H9 (cell line): Measurements from ENCODE around the gene NXPH4. TPM values are rescaled to one million over a fixed set of nuclear protein-coding genes. Genes with fewer than 3 reads are reported as not detected.

Experiments used
- DNase-seq: peaks from one replicate; pipeline ENCODE4 v3.0.0-alpha.2; 2017
- H2AFZ ChIP-seq: one replicate; pipeline ENCODE4 v1.6.1; 2013; ENCODE audit warnings: mild to moderate bottlenecking, low read length, control low read depth, moderate library complexity
- H2AK5ac ChIP-seq: 2 replicates; pipeline ENCODE4 v1.6.1; 2013; ENCODE audit warnings: low read length, control low read depth, mixed read lengths; ENCODE audit not compliant: insufficient read length
- H2BK120ac ChIP-seq: one replicate; pipeline ENCODE4 v1.6.1; 2013; ENCODE audit warnings: low read depth, mild to moderate bottlenecking, low read length, control low read depth, inconsistent platforms; ENCODE audit not compliant: poor library complexity, severe bottlenecking
- H2BK12ac ChIP-seq: 2 replicates; pipeline ENCODE4 v1.6.1; 2013; ENCODE audit warnings: low read length, control low read depth, mixed read lengths, low read depth; ENCODE audit not compliant: insufficient read length
- H2BK15ac ChIP-seq: 2 replicates; pipeline ENCODE4 v1.6.1; 2013; ENCODE audit warnings: low read depth, low read length, control low read depth
- H2BK20ac ChIP-seq: one replicate; pipeline ENCODE4 v1.6.1; 2013; ENCODE audit warnings: low read depth, mild to moderate bottlenecking, low read length, control low read depth, inconsistent platforms; ENCODE audit not compliant: poor library complexity, severe bottlenecking
- H2BK5ac ChIP-seq: 2 replicates; pipeline ENCODE4 v1.6.1; 2013; ENCODE audit warnings: low read length, control low read depth, mixed read lengths; ENCODE audit not compliant: insufficient read length
- H3K14ac ChIP-seq: 2 replicates; pipeline ENCODE4 v1.6.1; 2013; ENCODE audit warnings: low read length, control low read depth; ENCODE audit not compliant: insufficient read depth
- H3K18ac ChIP-seq: 2 replicates; pipeline ENCODE4 v1.6.1; 2013; ENCODE audit warnings: low read depth, mild to moderate bottlenecking, mixed read lengths, low read length, control low read depth; ENCODE audit not compliant: insufficient read length
- H3K23ac ChIP-seq: 2 replicates; pipeline ENCODE4 v1.6.1; 2013; ENCODE audit warnings: low read length, control low read depth, mixed read lengths, low read depth; ENCODE audit not compliant: insufficient read length
- H3K23me2 ChIP-seq: 2 replicates; pipeline ENCODE4 v1.6.1; 2013; ENCODE audit warnings: low read depth, mild to moderate bottlenecking, mixed read lengths, low read length, control low read depth; ENCODE audit not compliant: insufficient read length, poor library complexity, severe bottlenecking
- H3K27ac ChIP-seq: 2 replicates; pipeline ENCODE4 v1.5.1; 2013; ENCODE audit warnings: low read length, control low read depth, mixed read lengths, low read depth; ENCODE audit not compliant: insufficient read length
- H3K27me3 ChIP-seq: 2 replicates; pipeline ENCODE4 v1.6.1; 2013; ENCODE audit warnings: low read length, control low read depth, inconsistent platforms; ENCODE audit not compliant: insufficient read depth
- H3K4ac ChIP-seq: 2 replicates; pipeline ENCODE4 v1.6.1; 2013; ENCODE audit warnings: low read depth, mild to moderate bottlenecking, control low read depth, inconsistent platforms, low read length, moderate library complexity
- H3K4me1 ChIP-seq: 2 replicates; pipeline ENCODE4 v1.6.1; 2013; ENCODE audit warnings: low read length, control low read depth, inconsistent platforms; ENCODE audit not compliant: insufficient read depth
- H3K4me2 ChIP-seq: 2 replicates; pipeline ENCODE4 v1.6.1; 2013; ENCODE audit warnings: low read length, control low read depth, mixed read lengths; ENCODE audit not compliant: insufficient read length, insufficient read depth
- H3K56ac ChIP-seq: 2 replicates; pipeline ENCODE4 v1.6.1; 2013; ENCODE audit warnings: low read depth, mild to moderate bottlenecking, mixed read lengths, low read length, control low read depth; ENCODE audit not compliant: insufficient read length
- H3K79me1 ChIP-seq: 2 replicates; pipeline ENCODE4 v1.6.1; 2013; ENCODE audit warnings: low read depth, mild to moderate bottlenecking, moderate library complexity, low read length, control low read depth, inconsistent platforms; ENCODE audit not compliant: insufficient read depth, poor library complexity, severe bottlenecking
- H3K79me2 ChIP-seq: 2 replicates; pipeline ENCODE4 v1.6.1; 2013; ENCODE audit warnings: low read length, control low read depth, inconsistent platforms; ENCODE audit not compliant: insufficient read depth
- H3K9ac ChIP-seq: 2 replicates; pipeline ENCODE4 v1.6.1; 2013; ENCODE audit warnings: low read length, control low read depth, mixed read lengths; ENCODE audit not compliant: insufficient read length; ENCODE audit errors: extremely low read depth
- H3K9me3 ChIP-seq: one replicate; pipeline ENCODE4 v1.6.1; 2013; ENCODE audit warnings: low read depth, low read length, inconsistent platforms; ENCODE audit not compliant: control insufficient read depth
- H3T11ph ChIP-seq: one replicate; pipeline ENCODE4 v1.6.1; 2013; ENCODE audit warnings: mild to moderate bottlenecking, low read length, control low read depth, inconsistent platforms
- H4K20me1 ChIP-seq: one replicate; pipeline ENCODE4 v1.6.1; 2013; ENCODE audit not compliant: control insufficient read depth, insufficient read length, insufficient read depth
- H4K5ac ChIP-seq: 2 replicates; pipeline ENCODE4 v1.6.1; 2013; ENCODE audit warnings: low read depth, mild to moderate bottlenecking, mixed read lengths, low read length, control low read depth; ENCODE audit not compliant: insufficient read length
- H4K8ac ChIP-seq: replicated peaks from 2 replicates; pipeline ENCODE4 v1.6.1; 2013; ENCODE audit warnings: low read length, control low read depth, mixed read lengths, low read depth; ENCODE audit not compliant: insufficient read length
- H4K91ac ChIP-seq: 2 replicates; pipeline ENCODE4 v1.6.1; 2013; ENCODE audit warnings: low read depth, mild to moderate bottlenecking, moderate library complexity, mixed read lengths, low read length, control low read depth; ENCODE audit not compliant: insufficient read length
- H3K27ac Mint-ChIP-seq, 3 experiments: 2 replicates in 2 of 3; 3 replicates in 1 of 3; pipeline ENCODE4 v1.8.0; 2020 to 2021; ENCODE audit warnings: mixed read lengths in 3 of 3, mild to moderate bottlenecking in 1 of 3, moderate library complexity in 1 of 3
- H3K27me3 Mint-ChIP-seq: 2 replicates; pipeline ENCODE4 v1.8.0; 2021; ENCODE audit warnings: low read depth, mild to moderate bottlenecking, moderate library complexity, mixed read lengths
- H3K36me3 Mint-ChIP-seq, 3 experiments: 2 replicates in 2 of 3; 3 replicates in 1 of 3; pipeline ENCODE4 v1.8.0; 2020 to 2021; ENCODE audit warnings: low read depth in 3 of 3, mixed read lengths in 3 of 3; ENCODE audit not compliant: insufficient read depth in 1 of 3
- H3K4me1 Mint-ChIP-seq, 2 experiments: 2 replicates each; pipeline ENCODE4 v1.8.0; 2020; ENCODE audit warnings: mixed read lengths in 2 of 2
- H3K4me3 Mint-ChIP-seq, 2 experiments: 2 replicates in 1 of 2; 3 replicates in 1 of 2; pipeline ENCODE4 v1.8.0; 2020 to 2021; ENCODE audit warnings: mild to moderate bottlenecking in 2 of 2, mixed read lengths in 2 of 2, moderate library complexity in 1 of 2
- H3K9me3 Mint-ChIP-seq, 2 experiments: 2 replicates in 1 of 2; 3 replicates in 1 of 2; pipeline ENCODE4 v1.8.0; 2020; ENCODE audit warnings: mild to moderate bottlenecking in 2 of 2, mixed read lengths in 2 of 2, moderate library complexity in 1 of 2
- WGBS: extraction: QIAGEN DNeasy Blood & Tissue Kit; methylation state at CpG from one replicate; pipeline ENCODE4 v1.1.7; 2013; ENCODE audit warnings: missing lambda C conversion rate, low lambda C conversion rate, mixed read lengths; ENCODE audit not compliant: insufficient read length; ENCODE audit errors: extremely low coverage; 5-methylcytosine and 5-hydroxymethylcytosine counted together
- total RNA-seq: library from RNA; stranded (reverse); gene quantifications from 2 replicates; pipeline ENCODE4 v1.2.1, GENCODE V29; 2021
- TF ChIP-seq, protein P1 (sequence below): fragments of 200-600 bp; sonication (generic); conservative IDR thresholded peaks from 3 replicates; pipeline ENCODE4 v1.8.0; 2021; ENCODE audit warnings: antibody characterized with exemption, mild to moderate bottlenecking

The NXPH4 gene
- total RNA-seq, 1 experiment from 2014 or later = 2.1 TPM

DNA sequence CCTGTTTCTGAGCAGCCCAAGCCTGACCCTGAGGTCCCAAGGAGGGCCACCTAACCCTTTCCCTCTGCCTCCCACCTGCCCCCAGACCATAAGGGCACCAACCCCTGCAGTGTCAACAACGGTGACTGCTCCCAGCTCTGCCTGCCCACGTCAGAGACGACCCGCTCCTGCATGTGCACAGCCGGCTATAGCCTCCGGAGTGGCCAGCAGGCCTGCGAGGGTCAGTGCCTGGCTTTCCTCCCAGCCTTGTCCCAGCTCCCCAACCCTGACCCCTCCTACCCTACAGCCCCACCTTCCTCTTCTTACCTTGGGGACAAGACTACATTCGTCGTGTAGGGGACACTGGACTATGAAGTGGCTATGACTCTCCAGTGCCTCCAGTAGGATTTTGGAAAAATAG is 35.5 kb upstream of the NXPH4 start:
- no peak overlapping the region for H3K14ac ChIP-seq
- H2BK5ac ChIP-seq = no peak overlapping the region
- no peak overlapping the region for H3K27ac ChIP-seq
- no peak overlapping the region for H4K8ac ChIP-seq
- no peak overlapping the region for H2BK20ac ChIP-seq
- H2AFZ ChIP-seq = no peak overlapping the region
- DNase-seq = no peak
- no peaks in the 10 kb centered on the region for H3K4me1 ChIP-seq
- Mint-ChIP-seq H3K27ac (peak overlapping the region in 2 of 3 experiments; percentile 30 to 32; a peak in 2 of 7 replicates), H3K9me3 (no peaks in the 10 kb centered on the region), H3K4me3 (no peak overlapping the region), H3K4me1 (peaks cover 4 to 5% of the 10 kb centered on the region in 2 experiments), H3K36me3 (peaks cover 51 to 92% (median 91%) of the 10 kb centered on the region in 3 experiments; a peak in 6 of 7 replicates), H3K27me3 (no peaks in the 10 kb centered on the region)
- H2BK120ac ChIP-seq = no peak overlapping the region
- no peak overlapping the region for H3K4ac ChIP-seq
- H4K20me1 ChIP-seq = no peaks in the 10 kb centered on the region
- WGBS = no CpG with 5 or more reads among the region's 9 CpGs
- TF ChIP-seq, protein P1, sequence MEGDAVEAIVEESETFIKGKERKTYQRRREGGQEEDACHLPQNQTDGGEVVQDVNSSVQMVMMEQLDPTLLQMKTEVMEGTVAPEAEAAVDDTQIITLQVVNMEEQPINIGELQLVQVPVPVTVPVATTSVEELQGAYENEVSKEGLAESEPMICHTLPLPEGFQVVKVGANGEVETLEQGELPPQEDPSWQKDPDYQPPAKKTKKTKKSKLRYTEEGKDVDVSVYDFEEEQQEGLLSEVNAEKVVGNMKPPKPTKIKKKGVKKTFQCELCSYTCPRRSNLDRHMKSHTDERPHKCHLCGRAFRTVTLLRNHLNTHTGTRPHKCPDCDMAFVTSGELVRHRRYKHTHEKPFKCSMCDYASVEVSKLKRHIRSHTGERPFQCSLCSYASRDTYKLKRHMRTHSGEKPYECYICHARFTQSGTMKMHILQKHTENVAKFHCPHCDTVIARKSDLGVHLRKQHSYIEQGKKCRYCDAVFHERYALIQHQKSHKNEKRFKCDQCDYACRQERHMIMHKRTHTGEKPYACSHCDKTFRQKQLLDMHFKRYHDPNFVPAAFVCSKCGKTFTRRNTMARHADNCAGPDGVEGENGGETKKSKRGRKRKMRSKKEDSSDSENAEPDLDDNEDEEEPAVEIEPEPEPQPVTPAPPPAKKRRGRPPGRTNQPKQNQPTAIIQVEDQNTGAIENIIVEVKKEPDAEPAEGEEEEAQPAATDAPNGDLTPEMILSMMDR = no peak
- H2BK15ac ChIP-seq = no peak overlapping the region
- no peaks in the 10 kb centered on the region for H3K79me1 ChIP-seq
- no peak overlapping the region for H3K56ac ChIP-seq
- H4K91ac ChIP-seq = no peak overlapping the region
- H2BK12ac ChIP-seq = no peak overlapping the region
- H2AK5ac ChIP-seq = no peak overlapping the region
- H3K9me3 ChIP-seq = no peaks in the 10 kb centered on the region
- no peaks in the 10 kb centered on the region for H3K27me3 ChIP-seq
- H3K79me2 ChIP-seq = no peaks in the 10 kb centered on the region
- H3K9ac ChIP-seq = no peak overlapping the region
- H3K4me2 ChIP-seq = no peak overlapping the region
- no peak overlapping the region for H4K5ac ChIP-seq
- H3T11ph ChIP-seq = no peak overlapping the region
- H3K23me2 ChIP-seq = no peaks in the 10 kb centered on the region
- H3K23ac ChIP-seq = no peak overlapping the region
- no peak overlapping the region for H3K18ac ChIP-seq
